Measurements from ENCODE around the gene DLK1. TPM values are rescaled to one million over a fixed set of nuclear protein-coding genes. Genes with fewer than 3 reads are reported as not detected.

Gene DLK1
- total RNA-seq, 2 experiments from 2014 or later = not detected

GRCh38 chr14:100731011-100731670 is 4.4 kb downstream of the DLK1 start:
- Mint-ChIP-seq H3K36me3 (ENCODE audit: low read depth) (no peaks in the 10 kb centered on the region), H3K27ac (no peak overlapping the region), H3K27me3 (peaks cover 22% of the 10 kb centered on the region), H3K4me3 (no peak overlapping the region), H3K9me3 (ENCODE audit: low read depth) (no peaks in the 10 kb centered on the region), H3K4me1 (no peaks in the 10 kb centered on the region)
- ATAC-seq (no peak), DNase-seq (no peak)
- intact Hi-C loops (cut with DNase I, micrococcal nuclease) = no loop called here
- ChIA-PET POLR2A (no interaction called here), CTCF (interaction anchor here (0.5 to 1.4 kb wide), 2 partner anchors 85 to 919 kb away, joined by 3 read pairs; no protein-coding TSS in a partner anchor)

GRCh38 chr14:100731846-100732765 is 5.4 kb downstream of the DLK1 start:
- DNase-seq (no peak), ATAC-seq (no peak)
- ChIA-PET CTCF (interaction anchor here (0.5 to 1.4 kb wide), 2 partner anchors 86 to 920 kb away, joined by 3 read pairs; no protein-coding TSS in a partner anchor), POLR2A (no interaction called here)
- H3K27ac Mint-ChIP-seq = no peak overlapping the region
- no peak overlapping the region for H3K4me3 Mint-ChIP-seq
- no peaks in the 10 kb centered on the region for H3K9me3 Mint-ChIP-seq (ENCODE audit: low read depth)
- intact Hi-C loops (cut with DNase I, micrococcal nuclease) = no loop called here
- H3K36me3 Mint-ChIP-seq (ENCODE audit: low read depth) = no peaks in the 10 kb centered on the region
- H3K4me1 Mint-ChIP-seq = no peaks in the 10 kb centered on the region
- peaks cover 19% of the 10 kb centered on the region for H3K27me3 Mint-ChIP-seq

- no peaks in the 10 kb centered on the region for H3K9me3 Mint-ChIP-seq (ENCODE audit: low read depth)
- ATAC-seq (no peak), DNase-seq (no peak)
- intact Hi-C loops (cut with DNase I, micrococcal nuclease) = no loop called here
- no peak overlapping the region for H3K27ac Mint-ChIP-seq
- POLR2A ChIA-PET = no interaction called here
- H3K4me3 Mint-ChIP-seq = no peak overlapping the region
- peaks cover 14% of the 10 kb centered on the region for H3K27me3 Mint-ChIP-seq
- no peaks in the 10 kb centered on the region for H3K36me3 Mint-ChIP-seq (ENCODE audit: low read depth)
- CTCF ChIA-PET = no interaction called here
- no peaks in the 10 kb centered on the region for H3K4me1 Mint-ChIP-seq
These were observed 6.0 kb downstream of the DLK1 start for GRCh38 chr14:100732766-100733100.

DNA sequence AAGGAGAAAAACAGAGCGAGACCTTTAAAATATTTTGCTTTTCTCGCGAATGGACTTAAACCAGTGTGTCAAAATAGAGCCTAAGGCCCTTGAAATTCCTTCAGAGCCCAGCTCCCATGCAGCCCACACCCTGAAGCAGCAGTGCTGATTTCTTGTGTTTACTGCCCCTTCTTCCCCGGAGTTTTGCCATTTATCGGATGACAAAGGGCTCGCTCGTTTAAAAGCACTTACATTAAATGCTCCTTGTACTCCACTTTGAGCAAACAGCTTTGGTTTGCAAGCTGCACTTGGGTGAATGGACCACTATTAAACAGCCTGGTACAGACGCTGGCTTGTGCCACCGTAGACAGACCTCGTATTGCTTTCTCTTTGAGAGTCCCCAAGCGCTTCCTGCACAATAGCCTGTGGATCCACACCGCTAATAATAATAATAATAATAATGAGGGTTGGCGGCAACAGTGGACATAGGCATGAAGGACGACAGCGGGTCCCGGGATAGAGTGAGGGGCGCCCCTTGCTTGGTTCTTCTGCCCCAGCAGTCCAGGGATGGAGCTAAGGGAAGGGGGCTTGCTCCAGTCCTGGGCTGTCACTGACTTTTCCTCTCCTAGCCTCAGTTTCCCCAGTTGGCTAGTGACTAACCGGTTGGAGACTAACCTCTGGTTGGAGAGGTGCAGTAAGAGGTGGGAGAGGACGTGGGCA is 6.6 kb downstream of the DLK1 start:
- POLR2A ChIA-PET = no interaction called here
- Mint-ChIP-seq H3K9me3 (ENCODE audit: low read depth) (no peaks in the 10 kb centered on the region), H3K27me3 (peaks cover 10% of the 10 kb centered on the region)

DNA sequence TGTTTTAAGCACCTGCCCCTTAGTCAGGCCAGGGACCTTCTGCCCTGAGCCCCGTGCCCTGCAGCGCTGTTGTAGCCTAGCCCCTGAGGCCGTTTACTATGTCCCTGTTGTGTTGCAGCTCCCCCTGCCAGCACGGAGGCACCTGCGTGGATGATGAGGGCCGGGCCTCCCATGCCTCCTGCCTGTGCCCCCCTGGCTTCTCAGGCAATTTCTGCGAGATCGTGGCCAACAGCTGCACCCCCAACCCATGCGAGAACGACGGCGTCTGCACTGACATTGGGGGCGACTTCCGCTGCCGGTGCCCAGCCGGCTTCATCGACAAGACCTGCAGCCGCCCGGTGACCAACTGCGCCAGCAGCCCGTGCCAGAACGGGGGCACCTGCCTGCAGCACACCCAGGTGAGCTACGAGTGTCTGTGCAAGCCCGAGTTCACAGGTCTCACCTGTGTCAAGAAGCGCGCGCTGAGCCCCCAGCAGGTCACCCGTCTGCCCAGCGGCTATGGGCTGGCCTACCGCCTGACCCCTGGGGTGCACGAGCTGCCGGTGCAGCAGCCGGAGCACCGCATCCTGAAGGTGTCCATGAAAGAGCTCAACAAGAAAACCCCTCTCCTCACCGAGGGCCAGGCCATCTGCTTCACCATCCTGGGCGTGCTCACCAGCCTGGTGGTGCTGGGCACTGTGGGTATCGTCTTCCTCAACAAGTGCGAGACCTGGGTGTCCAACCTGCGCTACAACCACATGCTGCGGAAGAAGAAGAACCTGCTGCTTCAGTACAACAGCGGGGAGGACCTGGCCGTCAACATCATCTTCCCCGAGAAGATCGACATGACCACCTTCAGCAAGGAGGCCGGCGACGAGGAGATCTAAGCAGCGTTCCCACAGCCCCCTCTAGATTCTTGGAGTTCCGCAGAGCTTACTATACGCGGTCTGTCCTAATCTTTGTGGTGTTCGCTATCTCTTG is 7.6 kb downstream of the DLK1 start:
- intact Hi-C loops (cut with DNase I, micrococcal nuclease) = no loop called here
- no peaks in the 10 kb centered on the region for H3K9me3 Mint-ChIP-seq (ENCODE audit: low read depth)
- CTCF ChIA-PET = interaction anchor here (0.6 to 1.2 kb wide), 2 partner anchors 16 to 69 kb away, joined by 3 to 6 read pairs; no protein-coding TSS in a partner anchor

More for the DNA sequence above, 6.6 kb downstream of the DLK1 start:
- H3K27ac Mint-ChIP-seq = no peak overlapping the region
- H3K4me1 Mint-ChIP-seq = no peaks in the 10 kb centered on the region
- intact Hi-C loops (cut with DNase I, micrococcal nuclease) = no loop called here
- no peak for DNase-seq
- no peaks in the 10 kb centered on the region for H3K36me3 Mint-ChIP-seq (ENCODE audit: low read depth)
- H3K4me3 Mint-ChIP-seq = no peak overlapping the region
- ATAC-seq = no peak
- CTCF ChIA-PET = interaction anchor here (1.2 kb wide), 1 partner anchor 17 kb away, joined by 6 read pairs; no protein-coding TSS in a partner anchor

GRCh38 chr14:100735271-100735670 is 8.6 kb downstream of the DLK1 start:
- Mint-ChIP-seq H3K36me3 (ENCODE audit: low read depth) (no peaks in the 10 kb centered on the region), H3K4me3 (no peak overlapping the region), H3K4me1 (no peaks in the 10 kb centered on the region), H3K9me3 (ENCODE audit: low read depth) (no peaks in the 10 kb centered on the region), H3K27ac (no peak overlapping the region), H3K27me3 (peaks cover 3% of the 10 kb centered on the region)
- ATAC-seq (no peak), DNase-seq (no peak)
- CTCF ChIA-PET = no interaction called here
- POLR2A ChIA-PET = no interaction called here
- intact Hi-C loops (cut with DNase I, micrococcal nuclease) = no loop called here

More for the DNA sequence above, 7.6 kb downstream of the DLK1 start:
- H3K27me3 Mint-ChIP-seq = peaks cover 3% of the 10 kb centered on the region
- POLR2A ChIA-PET = no interaction called here
- no peak overlapping the region for H3K27ac Mint-ChIP-seq
- H3K4me1 Mint-ChIP-seq = no peaks in the 10 kb centered on the region
- DNase-seq = no peak
- H3K4me3 Mint-ChIP-seq = no peak overlapping the region
- no peak for ATAC-seq
- H3K36me3 Mint-ChIP-seq (ENCODE audit: low read depth) = no peaks in the 10 kb centered on the region

DNA sequence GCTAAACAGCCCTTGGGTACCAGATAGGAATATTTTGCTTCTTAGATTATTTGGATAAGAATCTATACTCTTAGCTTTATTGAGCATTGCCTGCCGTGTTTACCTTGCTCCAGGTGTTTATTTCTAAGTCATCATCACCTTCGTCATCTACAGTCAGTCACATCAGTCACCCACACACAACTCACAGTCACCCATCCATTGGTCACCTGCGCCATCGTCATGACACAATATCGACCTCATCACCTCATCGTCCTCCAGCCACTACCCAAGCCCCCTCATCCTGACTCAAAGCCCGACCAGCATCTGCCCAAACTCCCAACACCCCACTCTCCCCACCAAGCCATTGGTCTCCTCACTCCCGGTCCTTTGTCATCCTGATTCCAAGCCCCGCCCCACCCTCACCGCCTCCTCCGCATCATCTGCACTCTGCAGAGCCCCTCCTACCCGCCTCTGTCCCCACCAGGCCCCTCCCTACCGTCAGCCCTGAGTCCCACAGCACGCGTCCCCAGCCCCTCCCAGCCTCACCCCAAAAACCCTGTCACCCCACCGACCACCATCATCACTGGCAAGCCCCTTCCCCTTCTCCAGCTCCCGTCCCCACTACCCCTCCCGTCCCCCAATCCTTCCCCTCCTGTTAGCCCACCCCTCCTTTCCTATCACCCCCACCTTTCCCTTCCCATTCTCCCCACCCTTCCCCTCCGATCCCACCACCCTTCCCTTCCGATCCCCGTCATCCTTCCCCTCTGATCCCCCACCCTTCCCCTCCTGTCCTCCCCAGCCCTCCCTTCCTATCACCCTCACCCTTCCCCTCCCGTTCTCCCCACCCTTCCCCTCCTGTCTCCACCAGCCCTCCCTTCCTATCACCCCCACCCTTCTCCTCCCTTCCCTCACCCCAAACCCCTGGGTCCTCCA is 9.8 kb downstream of the DLK1 start:
- H3K36me3 Mint-ChIP-seq (ENCODE audit: low read depth) = no peaks in the 10 kb centered on the region
- peaks cover 2% of the 10 kb centered on the region for H3K27me3 Mint-ChIP-seq
- intact Hi-C loops (cut with DNase I, micrococcal nuclease) = no loop called here
- no peaks in the 10 kb centered on the region for H3K4me1 Mint-ChIP-seq
- H3K4me3 Mint-ChIP-seq = no peak overlapping the region
- H3K27ac Mint-ChIP-seq = no peak overlapping the region
- ChIA-PET CTCF (interaction anchor here (0.7 kb wide), 1 partner anchor 891 kb away, joined by 3 read pairs; no protein-coding TSS in a partner anchor), POLR2A (no interaction called here)
- ATAC-seq = no peak
- no peak for DNase-seq
- H3K9me3 Mint-ChIP-seq (ENCODE audit: low read depth) = no peaks in the 10 kb centered on the region

DNA sequence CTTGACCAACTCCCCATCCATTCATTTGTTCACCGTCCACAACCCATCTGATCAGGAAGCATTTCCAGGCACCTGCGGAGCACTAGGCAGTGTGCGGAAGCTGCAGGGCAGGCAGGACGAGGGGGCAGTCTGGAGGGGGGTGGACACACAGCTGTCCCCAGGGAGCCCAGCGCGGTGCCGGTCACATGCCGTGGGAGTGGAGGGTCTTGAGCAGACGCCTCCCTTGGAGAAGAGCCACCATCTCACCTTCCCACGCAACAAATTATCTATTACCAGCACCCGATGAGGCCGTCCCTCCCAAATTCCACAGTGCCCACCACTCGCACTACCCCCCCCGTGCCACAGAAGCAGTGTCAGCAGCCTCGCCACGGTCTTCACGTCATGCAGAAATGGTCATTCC is 10.8 kb downstream of the DLK1 start:
- Mint-ChIP-seq H3K27ac (no peak overlapping the region), H3K36me3 (ENCODE audit: low read depth) (no peaks in the 10 kb centered on the region), H3K9me3 (ENCODE audit: low read depth) (peaks cover 2% of the 10 kb centered on the region), H3K4me3 (no peak overlapping the region), H3K4me1 (no peaks in the 10 kb centered on the region), H3K27me3 (peaks cover 2% of the 10 kb centered on the region)
- CTCF ChIA-PET = no interaction called here
- intact Hi-C loops (cut with DNase I, micrococcal nuclease) = no loop called here
- DNase-seq (no peak), ATAC-seq (no peak)
- POLR2A ChIA-PET = no interaction called here

DNA sequence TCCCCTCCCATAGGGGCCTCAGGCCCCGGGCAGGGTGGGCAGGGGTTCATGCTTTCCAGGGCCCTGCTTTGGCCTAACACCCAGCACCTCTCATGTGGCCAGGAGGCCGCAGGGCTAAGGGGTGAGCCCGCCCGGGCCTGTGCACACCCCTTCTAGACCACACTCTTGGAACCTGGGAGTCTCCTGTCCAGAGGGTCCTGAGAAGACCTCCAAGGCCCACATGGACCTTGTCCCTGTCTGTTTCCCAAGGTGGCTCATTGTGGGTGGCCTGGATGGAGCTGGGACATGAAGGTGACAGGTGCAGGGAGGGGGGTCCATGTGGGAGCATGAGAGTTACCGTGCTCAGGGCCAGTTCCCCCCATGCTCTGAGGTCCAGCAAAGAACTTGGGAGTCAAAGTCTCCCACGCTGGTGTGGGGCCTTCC is 11.6 kb downstream of the DLK1 start:
- intact Hi-C loops (cut with DNase I, micrococcal nuclease) = no loop called here
- Mint-ChIP-seq H3K4me1 (no peaks in the 10 kb centered on the region), H3K27me3 (peaks cover 2% of the 10 kb centered on the region), H3K36me3 (ENCODE audit: low read depth) (no peaks in the 10 kb centered on the region), H3K27ac (no peak overlapping the region), H3K9me3 (ENCODE audit: low read depth) (peaks cover 6% of the 10 kb centered on the region), H3K4me3 (no peak overlapping the region)
- ChIA-PET POLR2A (no interaction called here), CTCF (no interaction called here)
- DNase-seq = no peak
- ATAC-seq = no peak

GRCh38 chr14:100738704-100739131 is 12.0 kb downstream of the DLK1 start:
- intact Hi-C loops (cut with DNase I, micrococcal nuclease) = no loop called here
- Mint-ChIP-seq H3K9me3 (ENCODE audit: low read depth) (peaks cover 6% of the 10 kb centered on the region), H3K4me3 (no peak overlapping the region), H3K27me3 (peaks cover 2% of the 10 kb centered on the region), H3K36me3 (ENCODE audit: low read depth) (no peaks in the 10 kb centered on the region), H3K4me1 (no peaks in the 10 kb centered on the region), H3K27ac (no peak overlapping the region)
- ATAC-seq (no peak), DNase-seq (no peak)
- ChIA-PET CTCF (no interaction called here), POLR2A (no interaction called here)
